GM21737 (cell line): ENCODE results near the gene PAK5.

ENCODE experiments used
- ATAC-seq: cut with Tn5 transposase; IDR thresholded peaks from one replicate; pipeline ENCODE4 v1.9.1; 2021; ENCODE audit warnings: mild to moderate bottlenecking, moderate library complexity; ENCODE audit not compliant: unreplicated experiment

Gene PAK5

GRCh38 chr20:9626357-9626756 is 212.5 kb downstream of the PAK5 start:
- ATAC-seq, result no peak

- ATAC-seq, result no peak
Measured at GRCh38 chr20:9617940-9618339, 220.9 kb downstream of the PAK5 start.

- no peak for ATAC-seq
Measured at GRCh38 chr20:9616833-9617461, 221.9 kb downstream of the PAK5 start.

GRCh38 chr20:9616455-9616805 is 222.4 kb downstream of the PAK5 start:
- ATAC-seq, result peak; percentile 6

GRCh38 chr20:9615766-9616454 is 223.0 kb downstream of the PAK5 start:
- peak; percentile 90 for ATAC-seq

GRCh38 chr20:9615118-9615517 is 223.8 kb downstream of the PAK5 start:
- ATAC-seq, result no peak

GRCh38 chr20:9613871-9614270 is 225.0 kb downstream of the PAK5 start:
- ATAC-seq, result no peak

- no peak for ATAC-seq
Measured at GRCh38 chr20:9611921-9612320, 227.0 kb downstream of the PAK5 start.

GRCh38 chr20:9610665-9611064 is 228.2 kb downstream of the PAK5 start:
- ATAC-seq, result no peak

- ATAC-seq, result no peak
Measured at GRCh38 chr20:9609887-9610502, 228.9 kb downstream of the PAK5 start.

- ATAC-seq, result no peak
Measured at GRCh38 chr20:9608639-9609340, 230.1 kb downstream of the PAK5 start.

GRCh38 chr20:9602847-9603183 is 236.1 kb downstream of the PAK5 start:
- no peak for ATAC-seq

GRCh38 chr20:9600562-9600961 is 238.3 kb downstream of the PAK5 start:
- no peak for ATAC-seq

- no peak for ATAC-seq
Measured at GRCh38 chr20:9597547-9597946, 241.3 kb downstream of the PAK5 start.

- ATAC-seq, result no peak
Measured at GRCh38 chr20:9595763-9596162, 243.1 kb downstream of the PAK5 start.

GRCh38 chr20:9594284-9594875 is 244.5 kb downstream of the PAK5 start:
- ATAC-seq, result no peak

- no peak for ATAC-seq
Measured at GRCh38 chr20:9592419-9592818, 246.5 kb downstream of the PAK5 start.

GRCh38 chr20:9591080-9591479 is 247.8 kb downstream of the PAK5 start:
- ATAC-seq, result no peak

GRCh38 chr20:9590189-9590588 is 248.7 kb downstream of the PAK5 start:
- ATAC-seq, result no peak

GRCh38 chr20:9588706-9589105 is 250.2 kb downstream of the PAK5 start:
- ATAC-seq, result no peak

- ATAC-seq, result no peak
Measured at GRCh38 chr20:9583151-9583550, 255.7 kb downstream of the PAK5 start.

- no peak for ATAC-seq
Measured at GRCh38 chr20:9582137-9582536, 256.7 kb downstream of the PAK5 start.
